ENCODE data around the gene ME1. TPM values are rescaled to one million over a fixed set of nuclear protein-coding genes. Genes with fewer than 3 reads are reported as not detected.

The ME1 gene
- total RNA-seq, 4 donors from 2014 or later = 20.4 to 58.6 (median 27.2) TPM

GRCh38 chr6:83188501-83188900 is 242.3 kb downstream of the ME1 start:
- Histone ChIP-seq H3K27me3 (no peaks in the 10 kb centered on the region), H3K36me3 (peaks cover 0 to 58% (median 5%) of the 10 kb centered on the region in 3 donors), H3K4me3 (no peak overlapping the region), H3K27ac (no peak overlapping the region), H3K9me3 (no peaks in the 10 kb centered on the region), H3K4me1 (peaks cover 3 to 19% (median 10%) of the 10 kb centered on the region in 3 donors)
- TF ChIP-seq, protein P1, sequence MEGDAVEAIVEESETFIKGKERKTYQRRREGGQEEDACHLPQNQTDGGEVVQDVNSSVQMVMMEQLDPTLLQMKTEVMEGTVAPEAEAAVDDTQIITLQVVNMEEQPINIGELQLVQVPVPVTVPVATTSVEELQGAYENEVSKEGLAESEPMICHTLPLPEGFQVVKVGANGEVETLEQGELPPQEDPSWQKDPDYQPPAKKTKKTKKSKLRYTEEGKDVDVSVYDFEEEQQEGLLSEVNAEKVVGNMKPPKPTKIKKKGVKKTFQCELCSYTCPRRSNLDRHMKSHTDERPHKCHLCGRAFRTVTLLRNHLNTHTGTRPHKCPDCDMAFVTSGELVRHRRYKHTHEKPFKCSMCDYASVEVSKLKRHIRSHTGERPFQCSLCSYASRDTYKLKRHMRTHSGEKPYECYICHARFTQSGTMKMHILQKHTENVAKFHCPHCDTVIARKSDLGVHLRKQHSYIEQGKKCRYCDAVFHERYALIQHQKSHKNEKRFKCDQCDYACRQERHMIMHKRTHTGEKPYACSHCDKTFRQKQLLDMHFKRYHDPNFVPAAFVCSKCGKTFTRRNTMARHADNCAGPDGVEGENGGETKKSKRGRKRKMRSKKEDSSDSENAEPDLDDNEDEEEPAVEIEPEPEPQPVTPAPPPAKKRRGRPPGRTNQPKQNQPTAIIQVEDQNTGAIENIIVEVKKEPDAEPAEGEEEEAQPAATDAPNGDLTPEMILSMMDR (IDR thresholded peaks at IDR 0.05) = no peak
- TF ChIP-seq POLR2A (IDR thresholded peaks at IDR 0.05) = no peak
- intact Hi-C loops (cut with DNase I) = no loop called here
- DNase-seq = no peak
- WGBS, 2 donors = 70 to 86% methylated on average over 3 of the region's 3 CpGs

GRCh38 chr6:83185096-83185495 is 245.8 kb downstream of the ME1 start:
- H3K36me3 ChIP-seq = peaks cover 4 to 92% (median 9%) of the 10 kb centered on the region in 3 donors
- intact Hi-C loops (cut with DNase I) = no loop called here

DNA sequence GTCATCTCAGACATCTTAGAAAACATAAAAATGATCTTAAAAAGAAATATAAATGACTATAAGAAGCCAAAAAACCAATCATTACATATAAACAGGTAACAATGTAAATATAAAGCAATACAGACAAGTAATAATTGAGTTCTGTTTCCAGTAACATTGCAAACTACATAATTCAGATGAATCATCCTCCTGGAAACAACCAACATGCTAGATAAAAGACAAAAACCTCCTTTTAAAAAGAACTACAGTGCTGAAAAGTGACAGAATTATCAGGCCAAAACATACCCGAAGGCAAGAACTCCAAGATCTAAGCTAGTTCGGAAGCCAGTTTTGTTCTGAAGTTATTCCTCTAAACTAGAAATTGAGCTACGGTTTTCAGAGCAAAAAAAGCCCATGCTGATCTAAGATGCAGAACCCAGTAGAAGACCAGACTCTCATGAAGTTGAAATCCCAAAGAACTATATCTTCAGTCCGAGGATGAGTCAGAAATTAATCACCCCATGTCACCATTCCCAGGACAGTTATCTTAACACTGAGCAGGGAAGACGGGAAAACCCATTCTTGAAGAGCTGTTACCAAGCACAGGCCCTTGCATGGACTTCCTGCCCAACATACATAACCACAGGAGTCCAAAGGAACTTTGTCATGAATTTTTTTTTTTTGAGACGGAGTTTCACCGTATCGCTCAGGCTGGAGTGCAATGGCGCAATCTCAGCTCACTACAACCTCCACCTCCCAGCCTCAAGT is 247.6 kb downstream of the ME1 start:
- Histone ChIP-seq H3K4me3 (no peak overlapping the region), H3K27me3 (no peaks in the 10 kb centered on the region), H3K4me1 (no peaks in the 10 kb centered on the region), H3K27ac (no peak overlapping the region), H3K36me3 (peaks cover 4 to 94% (median 15%) of the 10 kb centered on the region in 3 donors), H3K9me3 (no peaks in the 10 kb centered on the region)
- TF ChIP-seq POLR2A (IDR thresholded peaks at IDR 0.05) = no peak
- TF ChIP-seq, protein P1 (IDR thresholded peaks at IDR 0.05) = no peak
- WGBS, 2 donors = 57 to 82% methylated on average over 9 of the region's 9 CpGs
- intact Hi-C loops (cut with DNase I) = no loop called here
- DNase-seq = no peak

More at GRCh38 chr6:83185096-83185495, 245.8 kb downstream of the ME1 start:
- Histone ChIP-seq H3K27ac (no peak overlapping the region), H3K9me3 (no peaks in the 10 kb centered on the region), H3K4me1 (no peaks in the 10 kb centered on the region), H3K4me3 (no peak overlapping the region), H3K27me3 (no peaks in the 10 kb centered on the region)
- DNase-seq = no peak
- TF ChIP-seq POLR2A (IDR thresholded peaks at IDR 0.05) = no peak
- TF ChIP-seq, protein P1 (IDR thresholded peaks at IDR 0.05) = no peak
- whole genome bisulfite sequencing, 2 donors = 91 to 94% methylated on average over 2 of the region's 2 CpGs

- intact Hi-C loops (cut with DNase I) = no loop called here
- 70 to 80% methylated on average over 1 of the region's 1 CpG for WGBS, 2 donors
Observed at GRCh38 chr6:83182114-83182513, 248.7 kb downstream of the ME1 start.

DNA sequence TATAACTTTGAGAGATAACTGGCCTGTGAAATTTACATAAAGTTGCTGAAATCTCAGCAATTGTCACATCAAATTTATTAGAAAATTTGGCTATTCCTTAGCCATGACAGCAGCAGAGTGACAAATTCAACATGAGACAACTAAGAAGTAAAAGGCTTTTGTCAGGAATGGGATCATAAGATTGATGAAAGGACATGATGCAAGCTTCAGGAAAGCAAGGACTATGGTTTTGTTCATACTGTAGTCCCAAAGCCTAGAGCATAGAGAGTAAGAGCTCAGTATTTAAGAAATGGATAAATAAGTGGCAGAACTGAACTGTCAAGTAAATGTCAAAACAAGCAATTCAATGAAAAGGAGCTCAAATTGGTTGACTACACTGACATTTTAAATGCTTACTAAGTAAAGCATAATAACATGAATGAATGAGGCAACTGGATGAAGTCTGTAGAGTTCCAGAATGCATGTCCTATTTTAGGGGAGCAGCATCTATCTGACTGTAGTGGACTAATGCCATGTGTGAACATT is 250.4 kb downstream of the ME1 start:
- no peaks in the 10 kb centered on the region for H3K27me3 ChIP-seq
- H3K9me3 ChIP-seq = no peaks in the 10 kb centered on the region
- intact Hi-C loops (cut with DNase I) = no loop called here
- TF ChIP-seq, protein P1 (IDR thresholded peaks at IDR 0.05) = no peak
- no peak for TF ChIP-seq POLR2A (IDR thresholded peaks at IDR 0.05)
- no peak for DNase-seq
- no peak overlapping the region for H3K4me3 ChIP-seq
- H3K27ac ChIP-seq = no peak overlapping the region
- H3K36me3 ChIP-seq = peaks cover 4 to 92% (median 11%) of the 10 kb centered on the region in 3 donors
- H3K4me1 ChIP-seq = no peaks in the 10 kb centered on the region

More at GRCh38 chr6:83182114-83182513, 248.7 kb downstream of the ME1 start:
- no peaks in the 10 kb centered on the region for H3K9me3 ChIP-seq
- no peak overlapping the region for H3K4me3 ChIP-seq
- H3K27ac ChIP-seq = no peak overlapping the region
- no peaks in the 10 kb centered on the region for H3K4me1 ChIP-seq
- no peak for TF ChIP-seq POLR2A (IDR thresholded peaks at IDR 0.05)
- TF ChIP-seq, protein P1 (IDR thresholded peaks at IDR 0.05) = no peak
- H3K27me3 ChIP-seq = no peaks in the 10 kb centered on the region
- DNase-seq = no peak
- H3K36me3 ChIP-seq = peaks cover 4 to 94% (median 15%) of the 10 kb centered on the region in 3 donors

Measured in esophagus squamous epithelium (tissue), 5 donors.